T-helper 1 cell treated with Interleukin-12 subunit alpha and Interleukin-12 subunit beta and Interleukin-4 antibody, amounts not matched to agents 30 μg/mL and 1 μg/mL, for 36 hours (primary cell): ENCODE results near the gene SEMA3C.

Experiments used
- H3K27ac Mint-ChIP-seq: one replicate; pipeline ENCODE4 v1.8.0; 2021; ENCODE audit warnings: mild to moderate bottlenecking, mixed read lengths
- H3K27me3 Mint-ChIP-seq: one replicate; pipeline ENCODE4 v1.8.0; 2021; ENCODE audit warnings: low read depth, mixed read lengths
- H3K36me3 Mint-ChIP-seq: one replicate; pipeline ENCODE4 v1.8.0; 2021; ENCODE audit warnings: low read depth, mixed read lengths
- H3K4me1 Mint-ChIP-seq: one replicate; pipeline ENCODE4 v1.8.0; 2021; ENCODE audit warnings: low read depth, mixed read lengths
- H3K4me3 Mint-ChIP-seq: one replicate; pipeline ENCODE4 v1.8.0; 2021; ENCODE audit warnings: mild to moderate bottlenecking, moderate library complexity, mixed read lengths
- H3K9me3 Mint-ChIP-seq: one replicate; pipeline ENCODE4 v1.8.0; 2021; ENCODE audit warnings: mixed read lengths

SEMA3C gene

DNA sequence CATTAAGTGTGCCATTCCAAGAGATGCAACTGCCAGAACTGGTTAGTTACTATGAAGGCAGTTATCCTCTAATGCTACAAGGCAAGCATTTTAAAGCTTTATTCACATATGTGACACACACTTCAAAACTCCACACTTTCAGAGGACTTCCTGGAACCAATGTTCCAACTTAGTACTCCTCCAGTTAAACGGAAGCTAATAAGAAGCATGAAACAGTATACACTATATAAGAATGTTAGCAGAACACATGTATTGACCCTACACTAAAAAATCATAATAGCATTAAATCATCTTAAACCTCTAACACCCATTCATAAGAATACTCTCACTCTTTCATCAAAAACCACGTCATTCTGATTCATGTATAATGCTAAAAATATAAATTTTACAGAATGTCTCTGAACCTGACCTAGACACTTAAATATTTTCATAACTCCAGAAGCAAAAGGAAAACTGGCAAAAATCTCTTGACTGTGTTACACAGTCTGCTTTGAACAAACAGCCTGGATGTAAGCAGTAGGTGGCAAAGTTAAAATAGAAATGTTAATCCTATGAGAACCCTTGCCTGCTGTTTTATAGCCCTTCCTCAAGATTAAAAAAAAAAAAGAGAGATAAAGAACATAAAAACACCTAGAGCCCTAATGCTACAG, 135.0 kb downstream of the SEMA3C start:
- Mint-ChIP-seq H3K27me3 (no peaks in the 10 kb centered on the region), H3K4me3 (no peak overlapping the region), H3K9me3 (no peaks in the 10 kb centered on the region), H3K36me3 (no peaks in the 10 kb centered on the region), H3K4me1 (no peaks in the 10 kb centered on the region), H3K27ac (no peak overlapping the region)

DNA sequence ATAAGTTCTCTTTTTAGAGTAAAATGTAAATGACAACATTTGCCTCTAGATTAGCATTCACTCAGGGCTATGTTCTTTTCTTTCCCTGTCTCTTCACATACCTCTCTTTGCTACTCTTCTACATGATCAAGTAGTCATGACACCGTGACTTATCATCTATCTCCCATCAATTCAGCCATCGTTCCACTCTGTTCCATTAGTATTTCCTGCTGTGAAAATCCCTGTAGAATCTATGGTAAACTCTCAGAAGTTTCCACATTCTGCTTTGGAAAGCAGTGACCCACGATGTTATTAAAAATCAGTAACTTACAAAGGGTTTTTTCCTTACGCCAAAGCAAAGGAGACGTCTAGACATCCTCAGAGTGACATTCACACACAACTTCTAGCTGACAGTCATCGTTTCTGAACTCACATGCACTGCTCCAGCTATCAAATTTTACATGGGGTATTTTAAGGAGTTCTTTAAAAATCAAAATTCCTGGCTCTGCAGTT, 135.6 kb downstream of the SEMA3C start:
- no peaks in the 10 kb centered on the region for H3K4me1 Mint-ChIP-seq
- H3K4me3 Mint-ChIP-seq = no peak overlapping the region
- H3K9me3 Mint-ChIP-seq = no peaks in the 10 kb centered on the region
- H3K27ac Mint-ChIP-seq = no peak overlapping the region
- H3K27me3 Mint-ChIP-seq = no peaks in the 10 kb centered on the region
- no peaks in the 10 kb centered on the region for H3K36me3 Mint-ChIP-seq

DNA sequence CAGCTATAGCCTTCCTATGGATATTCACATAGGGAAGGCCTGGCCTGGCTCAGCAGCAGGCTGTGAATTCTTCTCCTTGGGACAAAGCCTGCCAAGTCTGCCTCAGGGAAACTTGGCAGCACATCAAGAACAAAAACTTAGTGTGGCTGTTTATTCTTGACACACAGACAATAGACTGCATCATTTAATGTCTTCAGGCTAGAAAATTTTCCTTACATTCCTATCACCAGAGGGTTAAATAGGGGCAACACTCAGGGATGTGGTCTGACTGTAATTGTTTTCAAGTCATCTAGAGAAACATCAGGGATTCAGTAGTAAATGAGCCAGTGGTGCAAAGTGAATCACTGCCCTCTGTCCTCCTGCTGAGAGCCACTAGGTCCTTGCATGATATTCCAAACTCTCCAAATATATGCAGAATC, 137.3 kb downstream of the SEMA3C start:
- H3K27ac Mint-ChIP-seq = no peak overlapping the region
- H3K4me3 Mint-ChIP-seq = no peak overlapping the region
- H3K36me3 Mint-ChIP-seq = no peaks in the 10 kb centered on the region
- no peaks in the 10 kb centered on the region for H3K4me1 Mint-ChIP-seq
- no peaks in the 10 kb centered on the region for H3K27me3 Mint-ChIP-seq
- no peaks in the 10 kb centered on the region for H3K9me3 Mint-ChIP-seq

DNA sequence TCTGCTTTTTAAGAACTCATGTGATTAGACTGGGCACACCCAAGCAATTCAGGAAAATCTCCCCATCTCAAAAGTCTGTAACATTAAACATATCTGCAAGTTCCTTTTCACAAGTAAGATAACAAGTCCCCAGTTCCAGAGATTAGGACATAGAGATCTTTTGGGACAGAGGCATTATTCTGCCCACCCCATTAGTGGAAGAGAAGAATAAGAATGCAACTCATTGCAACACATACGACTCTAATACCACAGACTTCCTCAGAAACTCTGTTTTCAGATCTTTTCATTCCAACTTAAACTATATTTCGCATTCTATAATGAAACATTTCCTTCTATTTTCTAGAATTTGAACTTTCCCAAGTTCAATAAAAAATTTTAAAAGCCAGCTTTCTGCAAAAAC, 137.7 kb downstream of the SEMA3C start:
- Mint-ChIP-seq H3K9me3 (no peaks in the 10 kb centered on the region), H3K27me3 (no peaks in the 10 kb centered on the region), H3K4me3 (no peak overlapping the region), H3K4me1 (no peaks in the 10 kb centered on the region), H3K36me3 (no peaks in the 10 kb centered on the region), H3K27ac (no peak overlapping the region)

DNA sequence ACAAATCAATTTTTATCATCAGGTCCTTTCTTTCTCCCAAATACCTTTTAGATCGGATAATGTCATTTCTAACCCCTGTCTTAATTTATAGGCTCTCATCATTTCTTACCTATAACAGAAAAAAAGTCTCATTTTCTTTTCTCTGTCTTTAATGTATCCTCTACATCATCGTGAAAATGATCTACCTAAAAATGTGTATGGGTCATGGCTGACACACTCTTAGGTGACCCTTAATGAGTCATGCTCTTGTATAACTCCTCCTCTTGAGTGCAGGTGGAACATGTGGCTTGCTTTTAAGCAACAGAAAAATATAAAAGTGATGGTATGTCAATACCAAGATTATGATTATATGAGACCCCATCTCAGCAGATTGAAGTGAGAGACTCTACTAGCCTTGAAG, 139.4 kb downstream of the SEMA3C start:
- no peaks in the 10 kb centered on the region for H3K36me3 Mint-ChIP-seq
- H3K4me1 Mint-ChIP-seq = no peaks in the 10 kb centered on the region
- no peaks in the 10 kb centered on the region for H3K9me3 Mint-ChIP-seq
- no peak overlapping the region for H3K4me3 Mint-ChIP-seq
- H3K27me3 Mint-ChIP-seq = no peaks in the 10 kb centered on the region
- no peak overlapping the region for H3K27ac Mint-ChIP-seq

DNA sequence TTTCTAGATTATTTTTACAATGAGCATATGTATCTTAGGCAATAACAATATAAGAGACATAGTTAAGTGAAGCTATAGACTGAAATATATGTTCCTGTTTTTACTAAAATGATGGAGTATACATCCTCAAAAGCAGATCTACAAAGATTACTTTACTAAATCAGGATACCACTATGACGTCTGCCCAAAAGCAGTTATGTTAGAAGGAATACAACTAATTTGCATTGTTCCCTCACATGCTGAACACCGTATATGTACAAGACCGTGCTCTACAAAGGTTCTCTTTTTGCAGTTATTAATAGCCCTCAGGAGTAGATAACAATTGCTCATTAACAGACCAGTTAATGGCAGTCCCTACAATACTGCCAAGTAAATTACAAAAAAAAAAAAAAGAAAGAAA, 143.0 kb downstream of the SEMA3C start:
- Mint-ChIP-seq H3K9me3 (no peaks in the 10 kb centered on the region), H3K36me3 (no peaks in the 10 kb centered on the region), H3K27me3 (no peaks in the 10 kb centered on the region), H3K27ac (no peak overlapping the region), H3K4me1 (no peaks in the 10 kb centered on the region), H3K4me3 (no peak overlapping the region)

DNA sequence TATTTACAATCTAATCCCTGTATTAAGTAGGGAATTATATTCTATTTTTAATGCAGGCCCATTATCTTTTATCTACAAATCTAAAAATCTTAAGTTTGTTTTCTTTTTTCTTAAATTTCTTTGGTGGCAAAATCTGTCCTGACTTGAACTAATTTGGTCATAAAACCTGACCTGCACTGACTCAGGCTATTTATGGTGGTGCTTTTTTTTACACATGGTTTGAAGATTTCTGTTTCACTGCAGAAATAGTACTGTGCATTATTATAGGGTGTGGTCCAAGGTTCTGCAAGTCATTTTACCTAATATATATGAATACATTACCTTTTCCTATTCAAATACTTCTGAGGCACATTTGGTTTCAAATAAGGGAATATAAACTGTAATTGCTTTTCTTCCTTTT, 143.4 kb downstream of the SEMA3C start:
- Mint-ChIP-seq H3K9me3 (no peaks in the 10 kb centered on the region), H3K36me3 (no peaks in the 10 kb centered on the region), H3K4me3 (no peak overlapping the region), H3K27me3 (no peaks in the 10 kb centered on the region), H3K4me1 (no peaks in the 10 kb centered on the region), H3K27ac (no peak overlapping the region)

DNA sequence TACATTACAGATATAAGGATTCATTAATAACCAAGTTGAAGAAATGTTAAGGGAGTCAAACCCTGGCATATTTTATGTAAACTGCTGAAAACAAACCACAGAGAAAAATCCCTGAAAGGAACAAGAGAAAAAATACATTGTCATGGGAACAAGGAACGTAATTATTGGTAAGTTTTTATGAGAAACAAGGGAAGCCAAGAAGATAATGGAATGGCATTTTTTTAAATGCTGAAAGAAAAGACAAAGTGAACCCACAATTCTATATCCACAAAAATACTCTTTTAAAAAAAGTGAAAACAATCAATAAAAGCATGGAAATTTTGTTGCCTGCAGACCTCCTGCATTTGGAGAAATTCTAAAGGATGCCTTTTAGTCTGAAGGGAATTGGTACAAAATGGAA, 144.0 kb downstream of the SEMA3C start:
- H3K4me3 Mint-ChIP-seq = no peak overlapping the region
- no peaks in the 10 kb centered on the region for H3K36me3 Mint-ChIP-seq
- H3K9me3 Mint-ChIP-seq = no peaks in the 10 kb centered on the region
- H3K27me3 Mint-ChIP-seq = no peaks in the 10 kb centered on the region
- no peaks in the 10 kb centered on the region for H3K4me1 Mint-ChIP-seq
- H3K27ac Mint-ChIP-seq = no peak overlapping the region

DNA sequence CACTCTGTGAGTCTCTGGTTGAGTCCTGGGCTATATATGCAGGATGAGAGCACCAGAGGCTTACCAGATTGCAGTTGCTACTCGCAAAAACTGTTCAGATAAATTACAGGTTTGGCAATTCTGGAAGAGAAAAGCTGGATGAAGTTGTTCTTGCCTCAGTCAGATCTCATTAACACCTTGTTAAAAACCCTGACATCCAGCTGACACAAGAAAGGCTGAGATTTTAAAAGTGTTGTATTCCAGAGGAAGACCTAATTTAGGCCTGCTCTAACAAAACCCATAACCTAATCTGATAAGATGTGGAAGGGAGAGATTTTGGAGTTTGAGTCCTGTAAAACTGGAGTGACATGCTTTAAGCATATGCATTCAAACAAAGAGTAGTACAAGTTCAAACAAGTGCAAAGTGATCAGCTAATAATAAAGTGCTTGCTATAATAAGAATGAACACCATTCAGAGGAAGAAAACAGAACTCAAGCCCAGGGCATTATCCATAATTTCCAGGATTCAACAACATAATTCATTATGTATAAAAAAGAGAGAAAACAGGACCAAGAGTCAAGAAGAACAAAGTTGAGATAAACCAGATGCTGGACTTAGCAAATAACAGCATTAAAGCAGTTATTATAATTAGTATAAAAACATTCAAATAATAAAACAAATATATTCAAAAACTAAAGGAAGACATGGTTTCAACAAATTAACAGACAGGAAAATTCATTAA, 144.9 kb downstream of the SEMA3C start:
- Mint-ChIP-seq H3K4me1 (no peaks in the 10 kb centered on the region), H3K27ac (no peak overlapping the region), H3K9me3 (no peaks in the 10 kb centered on the region), H3K27me3 (no peaks in the 10 kb centered on the region), H3K4me3 (no peak overlapping the region), H3K36me3 (no peaks in the 10 kb centered on the region)

DNA sequence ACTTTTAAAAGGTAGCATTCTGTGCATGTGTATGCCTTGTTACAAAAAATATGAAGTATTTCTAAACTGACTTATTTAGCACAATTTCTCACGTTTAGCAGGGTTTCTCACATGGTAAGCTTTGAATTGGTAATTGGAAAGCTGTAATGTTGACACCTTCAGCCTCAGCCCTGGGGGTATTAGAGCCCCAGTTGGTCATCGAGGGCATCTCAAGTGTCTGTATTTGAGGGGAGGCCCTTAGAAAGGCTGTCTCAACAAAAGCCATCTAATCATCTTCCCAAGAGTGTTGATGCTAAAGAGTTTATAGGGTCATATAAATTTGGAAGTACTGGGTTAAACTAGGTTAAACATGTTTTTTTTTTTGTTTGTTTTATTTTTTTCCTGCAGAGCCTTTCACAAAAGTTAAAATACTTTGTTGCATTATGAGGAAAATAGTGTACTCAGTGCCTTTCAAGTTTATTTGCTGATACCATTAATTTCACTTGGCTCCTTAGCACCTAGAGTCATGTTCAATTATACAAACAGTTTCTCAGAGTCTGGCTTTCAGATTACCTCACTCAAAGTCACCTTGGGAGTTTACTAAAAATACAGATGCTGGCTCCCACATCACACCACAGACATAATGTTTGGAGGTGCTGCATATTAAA, 146.4 kb downstream of the SEMA3C start:
- H3K4me3 Mint-ChIP-seq = no peak overlapping the region
- no peaks in the 10 kb centered on the region for H3K9me3 Mint-ChIP-seq
- no peaks in the 10 kb centered on the region for H3K4me1 Mint-ChIP-seq
- no peak overlapping the region for H3K27ac Mint-ChIP-seq
- H3K36me3 Mint-ChIP-seq = no peaks in the 10 kb centered on the region
- no peaks in the 10 kb centered on the region for H3K27me3 Mint-ChIP-seq

DNA sequence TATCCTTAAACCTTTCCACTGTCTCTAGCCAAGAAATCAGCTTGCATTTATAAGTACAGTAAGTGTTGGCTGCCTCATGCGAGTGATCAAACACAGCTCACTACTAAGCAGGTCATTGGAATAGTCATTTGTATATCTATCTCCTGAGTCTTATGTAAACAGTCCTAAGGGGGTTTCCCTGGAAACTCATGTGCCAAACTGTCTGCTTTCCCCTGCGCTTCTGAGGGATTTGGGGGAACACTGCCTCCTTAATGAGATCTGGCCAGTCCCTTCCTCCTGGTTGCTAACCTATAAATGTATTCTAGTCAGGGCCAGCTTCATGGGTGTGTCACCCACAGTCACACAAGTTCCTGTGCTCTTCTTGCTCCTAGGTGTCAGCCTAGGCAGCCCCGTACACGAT, 147.3 kb downstream of the SEMA3C start:
- H3K9me3 Mint-ChIP-seq = no peaks in the 10 kb centered on the region
- H3K4me1 Mint-ChIP-seq = no peaks in the 10 kb centered on the region
- H3K36me3 Mint-ChIP-seq = no peaks in the 10 kb centered on the region
- no peak overlapping the region for H3K4me3 Mint-ChIP-seq
- H3K27me3 Mint-ChIP-seq = no peaks in the 10 kb centered on the region
- H3K27ac Mint-ChIP-seq = no peak overlapping the region

DNA sequence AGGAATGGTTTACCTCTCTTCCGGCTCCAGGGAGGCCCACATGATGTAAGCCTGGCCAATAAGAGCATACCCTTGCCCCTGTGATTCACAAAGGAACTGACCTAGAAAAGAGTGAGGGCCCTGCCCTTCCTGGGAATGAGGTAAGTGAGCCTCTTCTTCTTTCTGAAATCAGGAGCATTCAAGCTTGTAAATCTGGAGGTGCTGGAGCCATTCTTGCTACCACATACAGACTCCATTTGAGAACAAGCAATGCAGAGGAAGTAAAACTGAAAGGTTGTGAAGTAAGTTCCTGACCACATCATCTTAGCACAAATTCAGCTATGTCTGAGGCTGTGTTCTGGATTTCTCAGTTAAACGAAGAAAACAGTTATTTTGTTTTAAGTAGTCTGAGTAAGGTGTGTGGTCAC, 148.2 kb downstream of the SEMA3C start:
- Mint-ChIP-seq H3K27ac (no peak overlapping the region), H3K36me3 (no peaks in the 10 kb centered on the region), H3K27me3 (no peaks in the 10 kb centered on the region), H3K9me3 (no peaks in the 10 kb centered on the region), H3K4me1 (no peaks in the 10 kb centered on the region), H3K4me3 (no peak overlapping the region)

DNA sequence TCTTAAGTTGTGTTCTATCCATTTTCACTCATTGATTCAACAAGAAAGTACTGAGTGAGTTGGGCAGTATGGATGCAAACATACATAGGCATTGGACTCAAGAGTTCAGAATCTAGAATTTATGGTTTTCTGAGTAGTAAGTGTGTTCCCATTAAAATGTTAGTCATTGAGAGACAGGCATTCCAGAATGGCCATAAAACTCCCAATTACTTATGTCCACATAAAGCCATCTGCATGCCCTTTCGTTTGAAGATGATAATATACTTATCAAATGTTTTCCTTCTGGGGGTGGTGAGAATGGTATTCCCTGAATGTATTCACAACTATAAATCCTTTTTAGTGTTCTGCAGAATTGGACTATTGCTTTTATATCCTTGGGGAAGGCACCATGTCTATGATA, 148.8 kb downstream of the SEMA3C start:
- H3K27ac Mint-ChIP-seq = no peak overlapping the region
- H3K27me3 Mint-ChIP-seq = no peaks in the 10 kb centered on the region
- no peaks in the 10 kb centered on the region for H3K4me1 Mint-ChIP-seq
- H3K36me3 Mint-ChIP-seq = no peaks in the 10 kb centered on the region
- H3K4me3 Mint-ChIP-seq = no peak overlapping the region
- no peaks in the 10 kb centered on the region for H3K9me3 Mint-ChIP-seq

DNA sequence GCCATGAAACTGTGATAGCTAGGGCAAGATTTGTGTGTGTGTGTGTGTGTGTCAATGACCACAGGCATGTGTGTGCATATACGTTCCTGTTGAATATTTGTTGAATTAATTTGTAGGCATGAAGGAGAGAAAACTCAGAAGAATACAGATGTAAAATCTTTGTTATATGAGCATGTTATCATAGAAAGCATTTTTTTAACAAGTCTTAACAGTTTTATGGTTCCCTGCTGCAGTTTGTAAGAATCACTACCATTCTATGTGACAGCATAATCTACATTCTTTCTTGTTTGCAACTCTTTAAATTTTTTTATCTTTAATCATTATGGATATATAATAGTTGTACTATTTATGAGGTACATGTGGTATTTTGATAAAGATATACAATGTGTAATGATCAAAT, 150.1 kb downstream of the SEMA3C start:
- H3K27me3 Mint-ChIP-seq = no peaks in the 10 kb centered on the region
- H3K36me3 Mint-ChIP-seq = no peaks in the 10 kb centered on the region
- H3K4me3 Mint-ChIP-seq = no peak overlapping the region
- no peak overlapping the region for H3K27ac Mint-ChIP-seq
- no peaks in the 10 kb centered on the region for H3K4me1 Mint-ChIP-seq
- no peaks in the 10 kb centered on the region for H3K9me3 Mint-ChIP-seq

DNA sequence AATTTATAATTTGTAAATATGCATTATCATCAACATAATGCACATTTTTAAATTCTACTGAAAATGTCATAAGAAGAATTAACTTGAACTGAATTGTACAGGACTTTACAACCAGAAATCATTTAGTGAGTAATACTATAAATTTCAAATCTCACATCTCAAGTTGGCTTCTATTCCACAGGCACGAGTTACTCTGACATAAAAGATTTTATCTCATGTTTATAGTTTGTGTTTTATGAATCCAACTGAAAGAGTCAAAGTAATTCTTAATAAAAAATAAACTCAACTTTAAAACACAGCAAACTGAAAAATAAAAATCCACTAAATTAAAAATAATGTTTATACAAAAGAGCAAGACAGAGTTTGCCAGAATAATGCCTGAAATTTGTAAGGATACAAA, 151.2 kb downstream of the SEMA3C start:
- no peaks in the 10 kb centered on the region for H3K27me3 Mint-ChIP-seq
- H3K36me3 Mint-ChIP-seq = no peaks in the 10 kb centered on the region
- no peaks in the 10 kb centered on the region for H3K4me1 Mint-ChIP-seq
- no peak overlapping the region for H3K27ac Mint-ChIP-seq
- H3K9me3 Mint-ChIP-seq = no peaks in the 10 kb centered on the region
- no peak overlapping the region for H3K4me3 Mint-ChIP-seq
